H1 (cell line): ENCODE data around the gene BCAR3. TPM values are rescaled to one million over a fixed set of nuclear protein-coding genes. Genes with fewer than 3 reads are reported as not detected.

ENCODE experiments used
- CTCF ChIA-PET: fragments of 300-600 bp; sonication (Branson Sonifier 250); formaldehyde crosslinking; loops from one replicate; lab custom pipeline; 2021; ENCODE audit not compliant: partially characterized antibody; lab: Charles Lee
- POLR2A ChIA-PET: fragments of 300-600 bp; sonication (Branson Sonifier 250); formaldehyde crosslinking; loops from one replicate; lab custom pipeline; 2021; ENCODE audit warnings: inconsistent platforms; ENCODE audit not compliant: partially characterized antibody; lab: Charles Lee
- DNase-seq, 2 experiments: peaks; one replicate each; pipeline versions ENCODE4 v3.0.0 to v3.0.0-alpha.2; 2010 to 2022; ENCODE audit warnings: low spot score in 2 of 2, low read depth in 1 of 2, mixed read lengths in 1 of 2
- FAIRE-seq: peaks from 2 replicates; lab custom pipeline; 2011; peaks lifted over from hg19 to GRCh38; lab: Jason Lieb, UNC
- H2AFZ ChIP-seq: 2 replicates; pipeline ENCODE4 v1.8.1; 2012; ENCODE audit warnings: low read length, inconsistent platforms
- H2AK5ac ChIP-seq: 2 replicates; pipeline ENCODE4 v1.6.1; 2013; ENCODE audit warnings: low read depth, low read length
- H2BK120ac ChIP-seq: replicated peaks from 2 replicates; pipeline ENCODE3; 2013; ENCODE audit warnings: low read depth, low read length, inconsistent platforms
- H2BK12ac ChIP-seq: 2 replicates; pipeline ENCODE4 v1.6.1; 2013; ENCODE audit warnings: low read depth, low read length
- H2BK15ac ChIP-seq: 2 replicates; pipeline ENCODE4 v1.6.1; 2013; ENCODE audit warnings: low read length
- H2BK20ac ChIP-seq: 2 replicates; pipeline ENCODE4 v1.6.1; 2013; ENCODE audit warnings: low read length
- H2BK5ac ChIP-seq: 2 replicates; pipeline ENCODE4 v1.6.1; 2013; ENCODE audit warnings: low read depth, low read length
- H3K14ac ChIP-seq: 2 replicates; pipeline ENCODE4 v1.6.1; 2013; ENCODE audit warnings: inconsistent platforms; ENCODE audit not compliant: insufficient read length
- H3K18ac ChIP-seq: 2 replicates; pipeline ENCODE4 v1.6.1; 2013; ENCODE audit warnings: low read length; ENCODE audit errors: extremely low read depth
- H3K23ac ChIP-seq: 2 replicates; pipeline ENCODE4 v1.6.1; 2013; ENCODE audit warnings: inconsistent platforms; ENCODE audit not compliant: insufficient read length
- H3K23me2 ChIP-seq: 2 replicates; pipeline ENCODE4 v1.6.1; 2013; ENCODE audit warnings: low read depth, low read length
- H3K27ac ChIP-seq: 2 replicates; pipeline ENCODE4 v1.6.1; 2011; ENCODE audit warnings: low read depth, low read length, inconsistent platforms
- H3K27me3 ChIP-seq, 4 experiments: replicated peaks in 1 of 4; 1 replicate in 1 of 4; 2 replicates in 3 of 4; pipeline versions ENCODE4 v1.6.1 to v1.8.1; 2011 to 2013; ENCODE audit warnings: low read length in 3 of 4, mild to moderate bottlenecking in 3 of 4, inconsistent platforms in 2 of 4, mixed read lengths in 2 of 4, moderate library complexity in 1 of 4; ENCODE audit not compliant: control insufficient read depth in 3 of 4, insufficient read depth in 3 of 4; ENCODE audit errors: extremely low read depth in 1 of 4
- H3K36me3 ChIP-seq, 4 experiments: 2 replicates each; pipeline versions ENCODE4 v1.6.1 to v1.8.1; 2011 to 2013; ENCODE audit warnings: mild to moderate bottlenecking in 4 of 4, low read length in 3 of 4, moderate library complexity in 2 of 4, control low read depth in 1 of 4, inconsistent platforms in 1 of 4; ENCODE audit not compliant: insufficient read depth in 4 of 4, control insufficient read depth in 2 of 4
- H3K4ac ChIP-seq: replicated peaks from 2 replicates; pipeline ENCODE3; 2013; ENCODE audit warnings: low read length, low read depth, mixed read lengths, inconsistent platforms; ENCODE audit not compliant: insufficient read length
- H3K4me1 ChIP-seq, 4 experiments: replicated peaks in 1 of 4; 1 replicate in 1 of 4; 2 replicates in 3 of 4; pipeline versions ENCODE4 v1.6.1 to v1.8.1; 2011 to 2013; ENCODE audit warnings: low read length in 3 of 4, inconsistent platforms in 2 of 4, mixed read lengths in 1 of 4; ENCODE audit not compliant: insufficient read depth in 4 of 4, control insufficient read depth in 3 of 4
- H3K4me2 ChIP-seq, 2 experiments: 2 replicates each; pipeline versions ENCODE4 v1.6.1 to v1.8.1; 2011 to 2013; ENCODE audit warnings: low read depth in 2 of 2, low read length in 2 of 2, control low read depth in 1 of 2, inconsistent platforms in 1 of 2, mild to moderate bottlenecking in 1 of 2; ENCODE audit not compliant: insufficient read depth in 1 of 2
- H3K4me3 ChIP-seq, 4 experiments: fragments of 200-600, 300-600 bp in 1 of 4; sonication (generic), shearing (Covaris generic), sonication (Bioruptor Twin) in 1 of 4; 2 replicates each; pipeline versions ENCODE4 v1.5.1 to v1.8.1; 2011 to 2016; ENCODE audit warnings: low read length in 4 of 4, low read depth in 3 of 4, control low read depth in 2 of 4, inconsistent platforms in 2 of 4, mild to moderate bottlenecking in 2 of 4, mixed read lengths in 1 of 4, moderate library complexity in 1 of 4; ENCODE audit not compliant: insufficient read depth in 2 of 4; ENCODE audit errors: extremely low read depth in 1 of 4
- H3K56ac ChIP-seq: replicated peaks from 2 replicates; pipeline ENCODE3; 2013; ENCODE audit warnings: low read depth, mild to moderate bottlenecking, mixed read lengths, low read length, inconsistent platforms; ENCODE audit not compliant: insufficient read length
- H3K79me1 ChIP-seq: 2 replicates; pipeline ENCODE4 v1.6.1; 2013; ENCODE audit warnings: low read depth, low read length, control low read depth
- H3K79me2 ChIP-seq, 2 experiments: 2 replicates each; pipeline versions ENCODE4 v1.6.1 to v1.8.1; 2012 to 2013; ENCODE audit warnings: low read length in 2 of 2, mild to moderate bottlenecking in 2 of 2, inconsistent platforms in 1 of 2; ENCODE audit not compliant: insufficient read depth in 2 of 2, control insufficient read depth in 1 of 2
- H3K9ac ChIP-seq, 4 experiments: replicated peaks in 1 of 4; 1 replicate in 1 of 4; 2 replicates in 3 of 4; pipeline versions ENCODE4 v1.6.1 to v1.8.1; 2011 to 2013; ENCODE audit warnings: low read depth in 3 of 4, low read length in 3 of 4, control low read depth in 2 of 4, mild to moderate bottlenecking in 2 of 4, moderate library complexity in 2 of 4, inconsistent platforms in 1 of 4; ENCODE audit errors: extremely low read depth in 1 of 4
- H3K9me3 ChIP-seq, 2 experiments: 2 replicates each; pipeline versions ENCODE4 v1.6.1 to v1.8.1; 2012 to 2013; ENCODE audit warnings: mild to moderate bottlenecking in 2 of 2, moderate library complexity in 2 of 2, control low read depth in 1 of 2, inconsistent platforms in 1 of 2, low read depth in 1 of 2, low read length in 1 of 2, mixed read lengths in 1 of 2; ENCODE audit not compliant: insufficient read depth in 2 of 2
- H4K20me1 ChIP-seq, 2 experiments: replicated peaks in 1 of 2; 2 replicates each; pipeline versions ENCODE3 to v1.8.1; 2011 to 2013; ENCODE audit warnings: inconsistent platforms in 2 of 2, low read length in 2 of 2, mild to moderate bottlenecking in 1 of 2; ENCODE audit not compliant: insufficient read depth in 2 of 2, control insufficient read depth in 1 of 2
- H4K5ac ChIP-seq: 2 replicates; pipeline ENCODE4 v1.6.1; 2013; ENCODE audit warnings: low read length, low read depth, mixed read lengths, inconsistent platforms; ENCODE audit not compliant: insufficient read length
- H4K8ac ChIP-seq: 2 replicates; pipeline ENCODE4 v1.8.0; 2013; ENCODE audit warnings: mild to moderate bottlenecking, moderate library complexity, low read length, inconsistent platforms; ENCODE audit not compliant: insufficient read depth; ENCODE audit errors: extremely low read depth
- H4K91ac ChIP-seq: replicated peaks from 2 replicates; pipeline ENCODE3; 2013; ENCODE audit warnings: low read length, mixed read lengths, inconsistent platforms; ENCODE audit not compliant: insufficient read length
- CEBPB ChIP-seq: IDR thresholded peaks from 2 replicates; pipeline ENCODE4 v1.6.1; 2012; ENCODE audit warnings: low read depth, low read length
- WGBS, 2 experiments: shearing (Covaris generic) in 1 of 2; methylation state at CpG; one replicate each; pipeline versions ENCODE4 v1.1.6 to v1.1.7; 2013 to 2015; ENCODE audit warnings: low lambda C conversion rate in 2 of 2, mixed read lengths in 2 of 2, inconsistent platforms in 1 of 2, low coverage in 1 of 2, missing lambda C conversion rate in 1 of 2; ENCODE audit not compliant: insufficient replicate concordance in 2 of 2, insufficient coverage in 1 of 2, insufficient read length in 1 of 2; ENCODE audit errors: extremely low coverage in 1 of 2, missing lambda C conversion rate in 1 of 2; 5-methylcytosine and 5-hydroxymethylcytosine counted together
- polyA plus RNA-seq, 7 experiments: library from polyadenylated mRNA; depleted of rRNA in 3 of 7; stranded (reverse) in 5 of 7; unstranded in 2 of 7; fragments of >200 nt in 5 of 7; fragments of 200-250 nt in 2 of 7; gene quantifications; 1 replicate in 5 of 7; 2 replicates in 1 of 7; 4 replicates in 1 of 7; pipeline versions ENCODE4 v1.2.1 to v1.2.3, GENCODE V29; 2011 to 2013; ENCODE audit warnings: missing spikeins in 2 of 7, mixed read lengths in 2 of 7
- total RNA-seq: library from RNA; stranded (reverse); fragmentation: NEBNext Ultra II Directional; extraction: Animal tissue kit (Norgen Biotek cat#: 25700); gene quantifications from 2 replicates; pipeline ENCODE4 v1.2.1, GENCODE V29; 2021

The BCAR3 gene
- total and polyA plus RNA-seq, 2 of the 8 experiments (the other 6 are each of a cell fraction or from before 2014, with no cell fraction given) = 5.6 to 9.2 TPM

DNA sequence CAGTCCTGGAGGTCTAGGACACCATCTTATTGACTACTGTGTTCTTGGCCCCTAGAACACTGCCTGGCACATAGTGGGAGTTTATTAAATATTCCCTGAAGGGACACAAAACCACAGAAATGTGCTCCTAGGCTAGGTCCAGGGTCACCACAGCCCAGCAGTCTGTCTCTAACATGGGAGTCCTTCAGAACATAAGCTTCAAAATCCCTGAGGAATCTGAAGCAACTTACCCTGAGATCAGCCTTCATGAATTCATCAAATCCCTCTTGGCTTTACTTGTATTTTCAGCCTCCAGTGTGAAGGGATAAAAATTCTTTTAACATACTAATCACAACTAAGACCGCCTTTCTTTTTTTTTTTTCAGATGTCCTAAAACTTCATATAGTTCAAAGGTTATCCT, 32.7 kb upstream of the BCAR3 start:
- Histone ChIP-seq H3K23ac (no peak overlapping the region), H3K79me1 (no peaks in the 10 kb centered on the region), H3K23me2 (no peaks in the 10 kb centered on the region), H3K14ac (no peak overlapping the region), H3K9me3 (no peaks in the 10 kb centered on the region), H2BK15ac (no peak overlapping the region), H3K9ac (no peak overlapping the region), H3K4me2 (no peak overlapping the region), H3K79me2 (no peaks in the 10 kb centered on the region), H3K18ac (no peak overlapping the region), H3K27me3 (no peaks in the 10 kb centered on the region; a peak in 1 of 7 replicates), H3K4me1 (no peaks in the 10 kb centered on the region), H2BK12ac (no peak overlapping the region), H4K20me1 (no peaks in the 10 kb centered on the region), H3K56ac (no peak overlapping the region), H2BK20ac (no peak overlapping the region), H2BK5ac (no peak overlapping the region), H3K4me3 (no peak overlapping the region), H2AFZ (no peak overlapping the region), H3K27ac (no peak overlapping the region), H2AK5ac (no peak overlapping the region), H3K4ac (no peak overlapping the region), H4K5ac (no peak overlapping the region)
- no peak for DNase-seq
- ChIA-PET POLR2A (interaction anchor here (1.7 kb wide), 1 partner anchor 9 kb away, joined by 4 read pairs; no protein-coding TSS in a partner anchor), CTCF (interaction anchor here (0.6 to 1.5 kb wide), 3 partner anchors 12 to 85 kb away, joined by 3 read pairs; no protein-coding TSS in a partner anchor)
- 100% methylated on average over 1 of the region's 1 CpG; no CpG with 5 or more reads in 1 of the 2 experiments for WGBS, 2 experiments
- FAIRE-seq = no peak
- TF ChIP-seq CEBPB = no peak
- TF ChIP-seq, all 59 proteins: peak for 0
- Histone ChIP-seq H3K36me3 (no peaks in the 10 kb centered on the region), H4K8ac (no peak overlapping the region), H2BK120ac (no peak overlapping the region), H4K91ac (no peak overlapping the region)
